ENCODE results near the gene NRXN2.

Gene NRXN2

GRCh38 chr11:64759722-64760719 lies 37.0 kb upstream of the NRXN2 start, which contains the start of gene PYGM:
PYGM (minus strand) TSS chr11:64759974; CDS start chr11:64759898, 76 bp downstream.
- no peak for DNase-seq (ENCODE audit: low read depth, low spot score)
- no peak within 1 kb of the TSS for H3K4me3 ChIP-seq (ENCODE audit: low read length)

- no peak overlapping the region for H3K4me3 ChIP-seq (ENCODE audit: low read length)
- no peak for DNase-seq (ENCODE audit: low read depth, low spot score)
Observed at GRCh38 chr11:64759131-64759721, 36.2 kb upstream of the NRXN2 start.

DNA sequence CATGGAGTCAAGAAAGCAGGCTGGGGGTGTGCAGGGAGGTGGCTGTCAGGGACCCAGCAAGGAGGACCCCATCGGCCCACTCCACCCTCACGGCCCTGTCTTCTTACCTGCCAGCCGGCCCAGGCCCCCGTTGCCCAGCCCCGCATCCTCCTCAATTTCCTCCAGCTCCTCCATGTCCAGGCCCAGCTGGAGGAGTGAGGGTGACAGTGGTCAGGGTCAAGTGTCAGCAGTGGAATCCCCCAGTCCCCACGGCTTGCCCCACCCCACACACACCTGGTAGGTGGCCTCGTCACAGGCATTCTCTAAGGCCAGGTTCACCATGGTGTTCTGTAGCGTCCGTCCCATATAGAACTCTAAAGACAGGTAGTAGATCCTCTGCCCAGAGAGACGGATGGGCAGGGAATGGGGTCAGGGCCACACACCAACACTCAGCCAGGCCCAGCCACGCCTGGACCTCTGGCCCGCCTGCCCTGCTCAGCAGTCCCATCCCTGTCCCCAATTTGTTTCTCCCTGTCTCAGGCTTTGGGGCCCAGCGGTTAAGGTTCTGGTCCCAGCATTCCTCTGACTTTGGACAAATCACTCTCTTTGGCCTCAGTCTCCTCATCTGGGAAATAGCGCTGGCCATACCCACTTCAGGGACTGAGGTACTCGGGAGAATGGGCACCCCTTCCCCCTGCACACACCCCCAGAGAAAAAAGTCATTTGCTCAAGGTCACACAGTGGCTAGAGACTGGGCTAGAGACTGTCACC lies 35.5 kb upstream of the NRXN2 start:
- H3K4me3 ChIP-seq (ENCODE audit: low read length), result no peak overlapping the region
- no peak for DNase-seq (ENCODE audit: low read depth, low spot score)

- no peak for DNase-seq (ENCODE audit: low read depth, low spot score)
Observed at GRCh38 chr11:64757549-64758329, 34.7 kb upstream of the NRXN2 start.

GRCh38 chr11:64755681-64756361 lies 32.8 kb upstream of the NRXN2 start:
- no peak for DNase-seq (ENCODE audit: low read depth, low spot score)
- H3K4me3 ChIP-seq (ENCODE audit: low read length), result no peak overlapping the region

More at GRCh38 chr11:64757549-64758329, 34.7 kb upstream of the NRXN2 start:
- H3K4me3 ChIP-seq (ENCODE audit: low read length), result no peak overlapping the region

DNA sequence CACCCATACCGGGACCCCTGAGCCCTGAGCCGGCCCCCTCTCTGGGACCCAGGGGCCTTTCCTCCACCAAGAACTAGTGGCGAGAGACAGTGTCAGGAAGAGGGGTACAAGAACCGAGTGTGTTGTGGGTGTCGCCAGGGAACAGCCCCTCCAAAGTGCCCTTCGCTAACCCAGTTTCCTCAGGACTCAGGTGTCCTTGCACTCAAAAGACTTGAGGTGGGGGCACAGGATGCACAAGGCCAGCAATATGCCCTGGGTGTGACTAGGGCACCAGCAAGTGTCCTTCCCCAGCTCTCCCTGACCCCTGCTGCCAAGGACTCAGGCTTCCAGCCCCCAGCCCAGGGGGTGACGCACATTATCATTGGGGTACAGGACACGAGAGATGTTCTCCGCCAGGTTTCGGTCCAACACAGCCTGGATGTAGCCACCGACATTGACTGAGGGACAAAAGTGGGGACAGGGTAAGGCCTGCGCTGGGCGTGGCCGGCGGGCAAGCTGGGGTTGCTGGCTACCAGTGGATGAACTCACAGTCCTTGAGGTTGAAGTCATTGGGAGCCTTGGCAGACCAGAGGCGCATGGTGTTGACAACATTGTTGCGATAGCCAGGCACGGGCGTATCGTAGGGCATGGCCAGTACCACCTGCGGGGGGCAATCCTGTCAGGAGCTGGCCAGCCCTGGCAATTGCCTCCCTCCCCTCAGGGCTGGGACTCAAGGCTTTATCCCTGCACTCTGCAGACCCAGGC lies 32.1 kb upstream of the NRXN2 start:
- H3K4me3 ChIP-seq (ENCODE audit: low read length), result no peak overlapping the region
- no peak for DNase-seq (ENCODE audit: low read depth, low spot score)

DNA sequence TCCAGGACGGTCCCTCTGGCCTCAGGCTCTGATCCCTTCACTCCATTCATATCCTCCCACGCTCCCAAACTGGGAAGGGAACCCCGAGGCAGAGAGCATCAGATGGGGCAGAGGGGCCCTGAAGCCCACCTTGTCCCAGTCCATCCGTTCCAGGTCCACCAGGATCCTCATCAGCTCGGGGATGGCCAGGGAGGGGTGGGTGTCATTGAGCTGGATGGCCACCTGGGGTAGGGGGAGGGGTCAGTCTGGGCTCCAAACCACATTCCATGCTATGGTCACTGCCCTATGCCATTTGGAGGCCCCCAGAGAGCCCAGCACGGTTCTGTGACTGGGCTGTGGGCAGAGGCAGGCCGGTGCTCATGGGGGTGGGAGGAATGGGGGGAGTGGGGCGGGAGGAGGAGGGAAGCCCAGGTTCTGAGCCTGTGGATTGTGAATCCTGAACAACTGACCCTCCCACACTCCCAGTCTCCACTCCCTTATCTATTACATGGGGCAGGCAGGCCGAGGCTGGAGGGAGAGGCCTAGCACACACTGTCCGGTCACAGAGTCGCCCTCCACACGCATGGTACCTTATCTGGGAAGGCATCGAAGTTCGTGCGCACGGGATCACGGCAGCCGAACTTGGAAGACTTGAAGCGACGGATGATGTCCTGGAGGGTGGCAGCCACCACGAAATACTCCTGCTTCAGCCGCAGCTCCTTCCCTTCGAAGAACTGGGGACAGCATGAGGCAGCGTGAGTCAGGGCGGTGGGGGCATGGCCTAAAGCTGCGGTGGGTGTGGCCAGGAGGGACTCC lies 31.3 kb upstream of the NRXN2 start:
- no peak for DNase-seq (ENCODE audit: low read depth, low spot score)
- H3K4me3 ChIP-seq (ENCODE audit: low read length), result no peak overlapping the region

DNA sequence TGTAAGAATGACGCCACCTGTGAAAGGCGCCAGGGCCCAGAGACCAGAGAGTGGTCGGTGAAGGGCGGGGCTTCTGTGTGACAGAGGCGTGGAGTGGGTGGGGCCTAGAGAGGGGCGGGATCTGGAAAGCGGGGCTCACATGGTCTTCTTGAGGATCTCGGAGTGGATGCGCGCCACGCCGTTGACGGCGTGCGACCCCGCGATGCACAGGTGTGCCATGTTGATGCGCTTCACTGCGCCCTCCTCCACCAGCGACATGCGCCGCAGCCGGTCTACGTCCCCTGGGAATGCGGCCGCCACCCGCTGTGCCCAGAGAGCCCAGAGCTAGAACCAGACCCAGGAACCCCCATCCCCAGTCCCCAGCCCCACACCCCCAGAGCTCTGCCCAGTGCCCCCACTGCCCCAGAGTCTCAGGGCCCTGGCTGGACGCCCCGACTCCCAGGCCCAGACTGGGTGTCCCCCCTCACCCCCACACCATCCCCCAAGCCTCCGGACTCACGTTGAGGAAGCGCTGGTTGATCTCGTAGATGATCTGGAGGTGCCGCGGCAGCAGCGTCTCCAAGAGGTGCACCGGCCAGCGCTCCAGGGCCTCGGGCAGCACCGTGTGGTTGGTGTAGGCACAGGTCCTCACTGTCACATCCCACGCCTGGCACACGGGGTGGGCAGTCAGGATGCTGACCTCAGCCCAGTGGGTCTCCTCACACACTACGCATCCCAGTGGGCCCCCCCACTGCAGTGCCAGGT lies 30.6 kb upstream of the NRXN2 start:
- DNase-seq (ENCODE audit: low read depth, low spot score), result no peak

DNA sequence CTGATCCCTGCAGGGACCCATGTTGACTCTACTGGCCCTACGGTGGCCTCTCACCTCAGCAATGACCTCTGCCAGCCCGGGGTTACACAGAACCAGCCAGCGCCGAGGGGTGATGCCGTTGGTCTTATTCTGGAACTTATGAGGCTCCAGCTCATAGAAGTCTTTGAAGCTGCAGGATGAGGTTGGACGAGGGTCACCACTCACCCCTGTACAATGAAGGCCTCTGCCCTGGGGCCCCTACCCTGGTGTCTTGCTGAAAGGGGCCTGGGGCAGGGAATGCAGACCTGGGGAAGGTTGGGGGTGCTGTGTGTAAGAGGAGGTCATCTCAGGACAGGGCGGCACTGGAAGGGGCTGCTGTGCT lies 30.0 kb upstream of the NRXN2 start:
- no peak for DNase-seq (ENCODE audit: low read depth, low spot score)

More for the DNA sequence above, 30.6 kb upstream of the NRXN2 start:
- H3K4me3 ChIP-seq (ENCODE audit: low read length), result no peak overlapping the region

DNA sequence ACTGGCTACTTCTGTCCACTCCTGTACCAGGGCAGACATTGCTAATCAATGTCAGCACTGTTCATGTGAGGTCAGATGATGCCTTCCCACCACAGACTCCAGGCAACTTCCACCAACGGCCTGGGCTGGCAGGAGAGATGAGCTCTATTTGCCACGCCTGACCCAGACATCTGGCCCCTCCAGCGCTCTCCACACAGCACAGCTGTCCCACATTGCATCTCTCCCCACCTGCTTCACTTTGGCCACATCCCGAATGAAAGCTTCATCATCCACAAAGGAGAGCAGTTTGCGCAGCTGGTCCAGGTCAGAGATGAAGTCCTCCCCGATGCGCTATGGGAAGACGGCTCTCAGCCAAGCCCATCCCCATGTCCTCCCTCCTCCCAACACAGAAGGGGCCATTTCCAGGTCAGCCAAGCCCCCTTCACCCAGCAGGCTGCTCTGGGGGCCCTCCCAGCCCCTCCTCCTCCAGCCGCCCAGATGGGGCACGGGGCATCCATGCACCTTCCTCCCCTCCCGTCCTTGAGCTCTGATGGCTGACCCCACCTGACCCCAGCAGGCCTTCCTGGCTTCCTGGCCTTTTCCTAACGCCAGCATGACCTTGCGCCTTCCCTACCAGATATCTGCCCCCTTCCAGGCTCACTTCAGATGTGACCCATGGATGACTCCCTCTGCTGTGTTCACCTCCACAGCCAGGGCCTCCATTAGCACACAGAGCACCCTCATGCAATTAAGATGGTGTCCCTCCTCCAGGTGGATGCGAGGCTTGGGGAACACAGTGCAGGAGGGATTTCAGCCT lies 29.4 kb upstream of the NRXN2 start:
- DNase-seq (ENCODE audit: low read depth, low spot score), result no peak

More for the DNA sequence above, 30.0 kb upstream of the NRXN2 start:
- no peak overlapping the region for H3K4me3 ChIP-seq (ENCODE audit: low read length)

GRCh38 chr11:64751580-64751979 lies 28.6 kb upstream of the NRXN2 start:
- DNase-seq (ENCODE audit: low read depth, low spot score), result no peak

More for the DNA sequence above, 29.4 kb upstream of the NRXN2 start:
- no peak overlapping the region for H3K4me3 ChIP-seq (ENCODE audit: low read length)

GRCh38 chr11:64751136-64751535 lies 28.1 kb upstream of the NRXN2 start:
- H3K4me3 ChIP-seq (ENCODE audit: low read length), result no peak overlapping the region
- no peak for DNase-seq (ENCODE audit: low read depth, low spot score)

More at GRCh38 chr11:64751580-64751979, 28.6 kb upstream of the NRXN2 start:
- H3K4me3 ChIP-seq (ENCODE audit: low read length), result no peak overlapping the region

DNA sequence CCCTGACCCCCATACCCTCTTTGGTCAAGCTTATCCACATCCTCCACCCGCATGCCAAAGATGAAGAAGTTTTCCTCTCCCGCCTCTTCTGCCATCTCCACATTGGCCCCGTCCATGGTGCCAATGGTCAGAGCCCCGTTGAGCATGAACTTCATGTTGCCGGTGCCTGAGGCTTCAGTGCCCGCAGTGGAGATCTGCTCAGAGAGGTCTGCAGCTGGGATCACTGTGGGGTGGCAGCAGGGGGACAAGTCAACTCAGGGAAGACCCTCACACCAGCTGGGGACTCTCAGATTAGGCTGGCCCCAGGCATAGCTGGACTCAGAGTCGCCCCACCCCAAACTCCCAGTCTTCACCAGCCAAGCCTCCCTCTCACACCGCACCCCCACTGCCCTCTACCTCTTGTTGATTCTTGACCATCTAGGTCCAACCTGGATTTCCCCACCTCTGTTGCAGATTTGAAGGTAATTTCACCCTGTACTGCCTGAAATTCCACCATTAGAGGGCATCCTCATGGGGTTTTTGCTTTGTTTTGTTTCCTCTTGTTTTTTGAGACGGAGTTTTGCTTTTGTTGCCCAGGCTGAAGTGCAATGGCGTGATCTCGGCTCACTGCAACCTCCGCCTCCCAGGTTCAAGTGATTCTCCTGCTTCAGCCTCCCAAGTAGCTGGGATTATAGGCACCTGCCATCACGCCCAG lies 27.5 kb upstream of the NRXN2 start:
- no peak for DNase-seq (ENCODE audit: low read depth, low spot score)
- H3K4me3 ChIP-seq (ENCODE audit: low read length), result no peak overlapping the region

GRCh38 chr11:64747961-64748665 lies 25.1 kb upstream of the NRXN2 start:
- no peak for DNase-seq (ENCODE audit: low read depth, low spot score)
- H3K4me3 ChIP-seq (ENCODE audit: low read length), result no peak overlapping the region

Data from Jurkat, Clone E6-1 (cell line).